Upper lobe of left lung (tissue), 6 donors: ENCODE measurements around the gene ACSL1. TPM values are rescaled to one million over a fixed set of nuclear protein-coding genes. Genes with fewer than 3 reads are reported as not detected.
"Not testable (repeated sequence)": the region's sequence is repeated elsewhere in the genome, so short reads cannot be mapped to it uniquely, and the experiment has no call there.

Source experiments
- ATAC-seq, 2 donors: fragments of 200-7000 bp; cut with Tn5 transposase; one replicate each; pipeline ENCODE4 v1.9.1; 2022; ENCODE audit warnings: mild to moderate bottlenecking in 2 of 2, moderate library complexity in 2 of 2; ENCODE audit not compliant: low FRiP score in 2 of 2
- DNase-seq, 2 donors: peaks; one replicate each; pipeline ENCODE4 v3.0.0-alpha.2; 2019 to 2020
- H3K27ac ChIP-seq, 4 donors: fragments of 200-600 bp; sonication (generic); one replicate each; pipeline ENCODE4 v1.5.1; 2016 to 2019
- H3K27me3 ChIP-seq, 4 donors: fragments of 200-600 bp; sonication (generic); one replicate each; pipeline ENCODE4 v1.5.1; 2017 to 2019
- H3K36me3 ChIP-seq, 4 donors: fragments of 200-600 bp; sonication (generic); one replicate each; pipeline ENCODE4 v1.5.1; 2016 to 2019
- H3K4me1 ChIP-seq, 4 donors: fragments of 200-600 bp; sonication (generic); one replicate each; pipeline ENCODE4 v1.5.1; 2018 to 2019
- H3K4me3 ChIP-seq, 4 donors: fragments of 200-600 bp; sonication (generic); one replicate each; pipeline ENCODE4 v1.5.1; 2017 to 2019; ENCODE audit warnings: mild to moderate bottlenecking in 2 of 4, moderate library complexity in 1 of 4
- H3K9me3 ChIP-seq, 4 donors: fragments of 200-600 bp; sonication (generic); one replicate each; pipeline ENCODE4 v1.5.1; 2018 to 2019
- EP300 ChIP-seq, 4 donors: sonication (generic); formaldehyde crosslinking; IDR thresholded peaks; one replicate each; pipeline ENCODE4 v1.5.1; 2017; ENCODE audit warnings: antibody characterized with exemption in 4 of 4, control low read depth in 2 of 4
- POLR2A ChIP-seq, 4 donors: fragments of 450-650 bp; IDR thresholded peaks; one replicate each; pipeline ENCODE4 v1.5.1; 2016 to 2017; ENCODE audit warnings: antibody characterized with exemption in 4 of 4, mild to moderate bottlenecking in 2 of 4
- POLR2AphosphoS5 ChIP-seq, 2 donors: sonication (generic); formaldehyde crosslinking; IDR thresholded peaks; one replicate each; pipeline ENCODE4 v1.5.1; 2017; ENCODE audit warnings: antibody characterized with exemption in 2 of 2
- whole genome bisulfite sequencing, 2 donors: methylation state at CpG; one replicate each; pipeline ENCODE4 v1.1.5; 2017 to 2018; 5-methylcytosine and 5-hydroxymethylcytosine counted together
- total RNA-seq, 6 donors: library from RNA; depleted of rRNA in 4 of 6; stranded (reverse); fragments of >200 nt in 4 of 6; gene quantifications; one replicate each; pipeline versions ENCODE4 v1.1.0 to v1.2.1, GENCODE V29; 2016 to 2021
- TF ChIP-seq, protein P1 (sequence below), 6 experiments: fragments of 450-650 bp in 4 of 6; fragments of 200-600 bp in 2 of 6; sonication (generic) in 2 of 6; IDR thresholded peaks; one replicate each; pipeline ENCODE4 v1.5.1; 2016 to 2019; ENCODE audit warnings: antibody characterized with exemption in 6 of 6
- donor health status: DM: no; HTN: no; CAD: no; lungs with moderate emphysema.
- donor health status: DM: no; HTN: yes; CAD: no; lungs with severe emphysema.

The ACSL1 gene
- total RNA-seq, 6 donors from 2014 or later = 208 to 306 (median 234) TPM

- Histone ChIP-seq H3K36me3 (peaks cover 20 to 57% (median 39%) of the 10 kb centered on the region in 4 donors), H3K9me3 (no peaks in the 10 kb centered on the region), H3K4me3 (no peak overlapping the region), H3K4me1 (peaks cover 0 to 9% (median 7%) of the 10 kb centered on the region in 4 donors), H3K27me3 (no peaks in the 10 kb centered on the region), H3K27ac (no peak overlapping the region)
- ATAC-seq = no peak
- TF ChIP-seq, protein P1, sequence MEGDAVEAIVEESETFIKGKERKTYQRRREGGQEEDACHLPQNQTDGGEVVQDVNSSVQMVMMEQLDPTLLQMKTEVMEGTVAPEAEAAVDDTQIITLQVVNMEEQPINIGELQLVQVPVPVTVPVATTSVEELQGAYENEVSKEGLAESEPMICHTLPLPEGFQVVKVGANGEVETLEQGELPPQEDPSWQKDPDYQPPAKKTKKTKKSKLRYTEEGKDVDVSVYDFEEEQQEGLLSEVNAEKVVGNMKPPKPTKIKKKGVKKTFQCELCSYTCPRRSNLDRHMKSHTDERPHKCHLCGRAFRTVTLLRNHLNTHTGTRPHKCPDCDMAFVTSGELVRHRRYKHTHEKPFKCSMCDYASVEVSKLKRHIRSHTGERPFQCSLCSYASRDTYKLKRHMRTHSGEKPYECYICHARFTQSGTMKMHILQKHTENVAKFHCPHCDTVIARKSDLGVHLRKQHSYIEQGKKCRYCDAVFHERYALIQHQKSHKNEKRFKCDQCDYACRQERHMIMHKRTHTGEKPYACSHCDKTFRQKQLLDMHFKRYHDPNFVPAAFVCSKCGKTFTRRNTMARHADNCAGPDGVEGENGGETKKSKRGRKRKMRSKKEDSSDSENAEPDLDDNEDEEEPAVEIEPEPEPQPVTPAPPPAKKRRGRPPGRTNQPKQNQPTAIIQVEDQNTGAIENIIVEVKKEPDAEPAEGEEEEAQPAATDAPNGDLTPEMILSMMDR (IDR thresholded peaks at IDR 0.05) = no peak
- TF ChIP-seq EP300 (IDR thresholded peaks at IDR 0.05) (no peak), POLR2A (IDR thresholded peaks at IDR 0.05) (no peak), POLR2AphosphoS5 (IDR thresholded peaks at IDR 0.05) (no peak)
- WGBS, 2 donors = 86 to 88% methylated on average over 6 of the region's 6 CpGs
- no peak for DNase-seq
Observed at GRCh38 chr4:184787766-184788503, 37.8 kb downstream of the ACSL1 start.

DNA sequence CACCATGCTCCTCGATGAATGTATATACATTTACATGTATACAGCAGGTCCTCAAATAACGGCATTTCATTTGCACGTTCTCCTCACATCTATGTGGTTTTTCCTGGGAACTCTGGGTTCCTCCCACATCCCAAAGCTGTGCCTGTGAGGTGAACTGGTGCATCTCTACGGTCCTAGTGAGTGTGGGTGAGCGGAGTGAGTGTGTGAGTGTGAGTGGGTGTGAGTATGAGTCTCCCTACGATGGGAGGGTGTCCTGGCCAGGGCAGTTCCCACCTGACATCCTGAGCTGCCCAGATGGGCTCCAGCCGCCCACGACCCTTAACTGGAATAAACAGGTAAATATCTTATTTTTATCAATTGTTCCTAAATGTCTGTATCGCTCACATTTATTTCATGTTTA is 40.0 kb downstream of the ACSL1 start:
- 91 to 94% methylated on average over 9 of the region's 9 CpGs for WGBS, 2 donors
- no peaks in the 10 kb centered on the region for H3K9me3 ChIP-seq
- no peak for DNase-seq
- TF ChIP-seq, protein P1 (IDR thresholded peaks at IDR 0.05) = no peak
- TF ChIP-seq POLR2AphosphoS5 (IDR thresholded peaks at IDR 0.05) (peak in 1 of 2 donors; percentile 6), EP300 (IDR thresholded peaks at IDR 0.05) (no peak), POLR2A (IDR thresholded peaks at IDR 0.05) (no peak)
- H3K4me1 ChIP-seq = no peaks in the 10 kb centered on the region
- peaks cover 20 to 72% (median 45%) of the 10 kb centered on the region in 4 donors for H3K36me3 ChIP-seq
- H3K27ac ChIP-seq = no peak overlapping the region
- ATAC-seq = no peak
- H3K27me3 ChIP-seq = no peaks in the 10 kb centered on the region
- H3K4me3 ChIP-seq = no peak overlapping the region

- Histone ChIP-seq H3K27ac (no peak overlapping the region), H3K27me3 (no peaks in the 10 kb centered on the region), H3K4me3 (no peak overlapping the region), H3K4me1 (no peaks in the 10 kb centered on the region), H3K9me3 (no peaks in the 10 kb centered on the region), H3K36me3 (peaks cover 26 to 79% (median 53%) of the 10 kb centered on the region in 4 donors)
- DNase-seq = no peak
- 85 to 86% methylated on average over 8 of the region's 8 CpGs for WGBS, 2 donors
- no peak for ATAC-seq
- TF ChIP-seq, protein P1 (IDR thresholded peaks at IDR 0.05) = no peak
- TF ChIP-seq POLR2AphosphoS5 (IDR thresholded peaks at IDR 0.05) (no peak), EP300 (IDR thresholded peaks at IDR 0.05) (no peak), POLR2A (IDR thresholded peaks at IDR 0.05) (no peak)
Observed at GRCh38 chr4:184784628-184785257, 41.0 kb downstream of the ACSL1 start.

GRCh38 chr4:184782731-184783373 is 42.9 kb downstream of the ACSL1 start:
- H3K36me3 ChIP-seq = peaks cover 25 to 87% (median 55%) of the 10 kb centered on the region in 4 donors
- peak overlapping the region in 2 of 4 donors; percentile 35 to 46 for H3K27ac ChIP-seq
- no peaks in the 10 kb centered on the region for H3K27me3 ChIP-seq

GRCh38 chr4:184779160-184779559 is 46.6 kb downstream of the ACSL1 start:
- not testable (repeated sequence) for ATAC-seq, H3K9me3 ChIP-seq, H3K27ac ChIP-seq, H3K4me3 ChIP-seq, DNase-seq, H3K4me1 ChIP-seq, H3K27me3 ChIP-seq
- 96 to 99% methylated on average over 4 of the region's 4 CpGs for WGBS, 2 donors
- peaks cover 21 to 76% (median 45%) of the 10 kb centered on the region in 4 donors for H3K36me3 ChIP-seq

More at GRCh38 chr4:184782731-184783373, 42.9 kb downstream of the ACSL1 start:
- ATAC-seq (peak in 1 of 2 donors; percentile 8), DNase-seq (no peak)
- Histone ChIP-seq H3K4me3 (no peak overlapping the region), H3K4me1 (no peaks in the 10 kb centered on the region), H3K9me3 (no peaks in the 10 kb centered on the region)
- TF ChIP-seq, protein P1 (IDR thresholded peaks at IDR 0.05) = no peak
- peak in 1 of 4 donors; percentile 34 for TF ChIP-seq POLR2A (IDR thresholded peaks at IDR 0.05)
- 46 to 63% methylated on average over 15 to 17 of the region's 17 CpGs for WGBS, 2 donors
